ENCODE measurements around the gene AIFM3.
"Not testable (repeated sequence)": the region's sequence is repeated elsewhere in the genome, so short reads cannot be mapped to it uniquely, and the experiment has no call there.

AIFM3 gene

GRCh38 chr22:20966883-20967696, at the start of gene AIFM3:
Gene AIFM3 (plus strand): TSS chr22:20967255. CDS start chr22:20967945, 690 bp downstream.
- DNase-seq = no peak

- DNase-seq = no peak
Measured at GRCh38 chr22:20918663-20919218, 48.3 kb upstream of the AIFM3 start.

GRCh38 chr22:20919718-20920117, 47.3 kb upstream of the AIFM3 start:
- DNase-seq = no peak

DNA sequence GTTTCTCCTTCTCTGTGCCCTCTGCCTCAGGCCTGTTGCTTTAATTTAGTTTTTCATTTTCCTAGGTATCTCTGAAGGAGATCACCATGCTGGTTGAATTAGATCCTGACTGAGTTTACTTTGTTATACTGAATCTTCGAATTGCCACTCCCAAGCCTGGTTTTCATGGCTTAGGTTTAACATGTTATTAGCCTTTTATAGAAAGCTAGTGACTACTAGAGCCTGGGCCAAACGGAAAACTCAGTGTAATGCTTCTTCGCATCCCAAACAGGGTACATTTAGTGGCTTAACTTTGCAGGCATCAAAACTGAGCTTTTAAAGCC, 46.2 kb upstream of the AIFM3 start:
- no peak for DNase-seq

GRCh38 chr22:20922141-20922751, 44.8 kb upstream of the AIFM3 start:
- no peak for DNase-seq

DNA sequence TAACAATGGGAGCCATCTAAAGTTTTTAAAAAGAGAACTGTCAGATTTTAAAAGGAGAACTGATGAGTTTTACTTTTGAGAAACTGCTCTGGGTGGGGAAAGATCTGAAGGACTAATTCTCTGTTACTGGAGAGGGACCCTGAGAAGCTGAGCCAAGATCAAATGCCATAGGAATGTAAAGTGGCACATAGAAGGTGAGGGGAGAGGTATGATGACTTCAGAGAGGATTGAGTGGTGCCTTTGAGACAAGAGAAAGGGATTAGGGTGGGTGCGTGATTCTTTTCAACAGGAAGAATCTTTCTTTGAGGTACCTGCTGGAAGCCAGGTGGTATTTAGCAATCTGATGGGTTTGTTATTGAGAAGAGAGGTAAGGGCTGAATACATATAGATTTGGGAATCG, 40.8 kb upstream of the AIFM3 start:
- DNase-seq = no peak

DNA sequence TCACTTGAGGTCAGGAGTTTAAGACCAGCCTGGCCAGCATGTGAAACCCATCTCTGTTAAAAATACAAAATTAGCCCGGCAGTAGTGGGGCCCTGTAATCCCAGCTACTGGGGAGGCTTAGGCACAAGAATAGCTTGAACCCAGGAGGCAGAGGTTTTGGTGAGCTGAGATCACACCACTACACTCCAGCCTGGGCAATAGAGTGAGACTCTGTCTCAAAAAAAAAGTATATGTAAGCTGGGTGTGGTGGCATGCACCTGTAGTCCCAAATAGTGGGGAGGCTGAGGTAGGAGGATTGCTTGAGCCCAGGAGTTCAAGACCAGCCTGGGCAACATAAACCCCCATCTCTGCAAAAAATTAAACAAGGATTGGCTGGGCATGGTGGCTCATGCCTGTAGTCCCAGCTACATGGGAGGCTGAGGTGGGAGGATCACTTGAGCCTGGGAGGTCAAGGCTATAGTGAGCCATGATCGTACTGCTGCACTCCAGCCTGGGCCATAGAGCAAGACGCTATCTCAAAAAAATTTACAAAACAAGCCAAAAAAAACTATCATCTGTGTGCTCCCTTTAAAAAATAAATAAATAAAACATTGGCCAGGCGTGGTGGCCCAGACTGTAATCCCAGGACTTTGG, 39.0 kb upstream of the AIFM3 start:
- no peak for DNase-seq

- DNase-seq = no peak
Measured at GRCh38 chr22:20928573-20928967, 38.5 kb upstream of the AIFM3 start.

- no peak for DNase-seq
Measured at GRCh38 chr22:20930004-20930403, 37.1 kb upstream of the AIFM3 start.

- DNase-seq = not testable (repeated sequence)
Measured at GRCh38 chr22:20930435-20930834, 36.6 kb upstream of the AIFM3 start.

GRCh38 chr22:20931126-20931654, 35.9 kb upstream of the AIFM3 start:
- no peak for DNase-seq

DNA sequence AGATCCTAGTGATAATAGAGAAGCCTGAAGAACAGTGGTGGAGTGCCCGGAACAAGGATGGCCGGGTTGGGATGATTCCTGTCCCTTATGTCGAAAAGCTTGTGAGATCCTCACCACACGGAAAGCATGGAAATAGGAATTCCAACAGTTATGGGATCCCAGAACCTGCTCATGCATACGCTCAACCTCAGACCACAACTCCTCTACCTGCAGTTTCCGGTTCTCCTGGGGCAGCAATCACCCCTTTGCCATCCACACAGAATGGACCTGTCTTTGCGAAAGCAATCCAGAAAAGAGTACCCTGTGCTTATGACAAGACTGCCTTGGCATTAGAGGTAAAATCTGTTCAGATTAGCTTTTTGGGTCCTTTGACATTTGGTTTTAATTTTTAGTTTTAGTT, 33.1 kb upstream of the AIFM3 start:
- DNase-seq = no peak

DNA sequence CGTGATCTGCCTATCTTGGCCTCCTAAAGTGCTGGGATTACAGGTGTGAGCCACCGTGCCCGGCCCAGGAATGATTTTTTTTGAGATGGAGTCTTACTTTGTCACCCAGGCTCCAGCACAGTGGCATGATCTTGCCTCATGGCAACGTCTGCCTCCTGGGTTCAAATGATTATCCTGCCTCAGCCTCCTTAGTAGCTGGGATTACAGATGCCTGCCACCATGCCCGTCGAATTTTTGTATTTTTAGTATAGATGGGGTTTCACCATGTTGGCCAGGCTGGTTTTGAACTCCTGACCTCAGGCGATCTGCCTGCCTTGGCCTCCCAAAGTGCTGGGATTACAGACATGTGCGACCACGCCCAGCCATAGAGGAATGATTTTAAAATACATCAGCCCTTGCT, 32.0 kb upstream of the AIFM3 start:
- not testable (repeated sequence) for DNase-seq

DNA sequence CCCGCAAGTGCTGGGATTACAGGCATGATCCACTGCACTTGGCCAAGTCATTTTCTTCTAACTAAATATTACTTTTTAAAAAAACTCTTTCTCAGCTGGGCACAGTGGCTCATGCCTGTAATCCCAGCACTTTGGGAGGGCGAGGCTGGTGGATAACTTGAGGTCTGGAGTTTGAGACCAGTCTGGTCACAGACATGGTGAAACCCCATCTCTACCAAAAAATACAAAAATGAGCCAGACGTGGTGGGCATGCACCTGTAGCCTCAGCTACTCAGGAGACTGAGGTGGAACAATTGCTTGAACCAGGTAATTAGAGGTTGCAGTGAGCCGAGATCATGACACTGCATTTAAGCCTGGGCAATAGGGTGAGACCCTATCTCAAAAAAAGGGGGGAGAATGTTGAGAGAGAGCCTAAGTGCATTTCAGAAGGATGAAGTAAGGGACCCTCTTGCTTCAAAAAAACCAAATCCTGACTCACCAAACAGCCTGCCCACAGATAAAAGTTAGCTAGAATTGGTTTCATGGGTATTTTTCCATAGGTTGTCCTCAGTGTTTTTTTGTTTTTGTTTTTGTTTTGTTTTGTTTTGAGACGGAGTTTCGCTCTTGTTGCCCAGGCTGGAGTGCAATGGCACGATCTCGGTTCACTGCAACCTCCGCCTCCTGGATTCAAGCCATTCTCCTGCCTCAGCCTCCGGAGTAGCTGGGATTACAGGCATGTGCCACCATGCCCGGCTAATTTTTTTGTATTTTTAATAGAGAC, 31.1 kb upstream of the AIFM3 start:
- not testable (repeated sequence) for DNase-seq

GRCh38 chr22:20937031-20937793, 29.8 kb upstream of the AIFM3 start:
- no peak for DNase-seq

GRCh38 chr22:20937794-20938671, 29.0 kb upstream of the AIFM3 start:
- no peak for DNase-seq

DNA sequence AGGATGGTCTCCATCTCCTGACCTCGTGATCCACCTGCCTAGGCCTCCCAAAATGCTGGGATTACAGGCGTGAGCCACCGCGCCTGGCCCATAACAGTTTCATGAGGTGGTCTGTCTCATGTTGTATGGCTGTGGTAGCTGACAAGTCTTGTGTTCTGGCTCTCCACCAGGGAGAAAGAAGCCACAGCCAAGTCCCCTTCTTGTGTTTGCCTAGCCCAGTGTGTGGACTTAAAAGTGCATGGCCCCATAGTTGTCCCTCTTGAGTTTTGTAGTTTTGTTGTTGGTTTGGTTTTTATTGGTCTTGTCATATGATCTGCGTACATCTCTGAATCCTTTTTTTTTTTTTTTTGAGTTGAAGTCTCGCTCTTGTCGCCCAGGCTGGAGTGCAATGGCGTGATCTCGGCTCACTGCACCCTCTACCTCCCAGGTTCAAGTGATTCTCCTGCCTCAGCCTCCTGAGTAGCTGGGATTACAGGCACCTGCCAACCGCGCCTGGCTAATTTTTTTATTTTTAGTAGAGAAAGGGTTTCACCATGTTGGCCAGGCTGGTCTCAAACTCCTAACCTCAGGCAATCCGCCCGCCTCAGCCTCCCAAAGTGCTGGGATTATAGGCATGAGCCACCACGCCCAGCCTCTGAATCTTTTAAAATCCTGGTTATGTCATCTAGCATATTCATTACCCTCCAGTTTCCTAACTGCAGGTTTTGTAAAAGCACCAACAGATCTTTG, 27.4 kb upstream of the AIFM3 start:
- DNase-seq = not testable (repeated sequence)

DNA sequence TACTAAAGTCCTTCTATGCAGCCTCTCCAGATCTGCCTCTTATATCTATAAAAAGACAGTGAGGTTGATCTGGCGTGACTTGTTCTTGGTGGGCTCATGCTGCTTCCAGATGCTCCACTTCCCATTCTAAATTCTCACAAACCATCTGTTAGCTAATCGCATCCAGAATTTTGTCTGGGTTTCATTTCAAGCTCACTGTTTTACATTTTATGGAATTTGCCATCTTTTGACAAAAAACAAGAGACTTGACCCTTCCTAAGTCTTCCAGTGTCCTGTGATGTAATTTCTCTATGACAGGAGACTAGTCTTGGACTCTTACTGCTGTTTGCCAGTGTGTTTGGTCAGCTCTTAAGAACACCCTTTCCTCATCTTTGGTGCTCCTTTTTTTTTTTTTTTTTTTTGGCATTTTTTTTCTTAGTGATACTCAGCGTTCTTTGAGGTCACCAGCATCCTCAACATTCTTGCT, 26.8 kb upstream of the AIFM3 start:
- DNase-seq = no peak

DNA sequence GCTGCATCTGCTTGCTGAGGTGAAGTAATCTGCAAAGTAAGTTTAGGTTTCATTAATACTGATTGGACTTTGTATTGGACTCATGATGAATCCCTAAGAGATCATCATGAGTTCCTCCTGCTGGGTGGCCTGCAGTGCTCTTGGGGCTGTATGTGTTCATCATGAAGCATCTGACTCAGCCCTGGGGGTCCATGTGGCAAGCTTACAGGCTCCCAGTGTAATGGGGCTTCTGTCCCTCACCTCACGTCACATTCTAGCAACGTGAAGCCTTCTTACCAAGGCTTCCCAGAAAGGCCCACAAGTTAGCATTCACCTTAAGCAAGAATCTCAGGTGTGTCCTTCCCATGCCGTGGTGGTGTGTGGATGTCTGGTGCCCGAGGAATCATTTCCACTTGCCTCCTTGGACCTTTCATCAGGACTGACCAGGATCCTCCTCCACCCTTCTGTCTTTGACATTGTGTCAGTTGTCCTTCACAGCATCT, 26.1 kb upstream of the AIFM3 start:
- DNase-seq = no peak

Data from NCI-H345 (cell line).